Body of pancreas (tissue), 4 donors: ENCODE measurements around the gene KIF13A. TPM values are rescaled to one million over a fixed set of nuclear protein-coding genes. Genes with fewer than 3 reads are reported as not detected.

Experiments
- ATAC-seq: fragments of 150-250 bp; one replicate; pipeline ENCODE4 v1.9.1; 2016
- DNase-seq, 4 donors: peaks; one replicate each; pipeline ENCODE4 v3.0.0-alpha.2; 2019
- H3K27ac ChIP-seq, 4 donors: fragments of 200-600 bp; sonication (generic); 1 replicate in 3 of 4; 2 replicates in 1 of 4; pipeline versions ENCODE4 v1.5.1 to v1.6.1; 2016 to 2019; ENCODE audit warnings: mild to moderate bottlenecking in 1 of 4, mixed read lengths in 1 of 4, moderate library complexity in 1 of 4
- H3K27me3 ChIP-seq, 2 donors: fragments of 200-600 bp; sonication (generic); one replicate each; pipeline ENCODE4 v1.6.0; 2016; ENCODE audit warnings: mild to moderate bottlenecking in 1 of 2
- H3K36me3 ChIP-seq, 2 donors: fragments of 200-600 bp; sonication (generic); replicated peaks in 1 of 2; 2 replicates each; pipeline ENCODE4 v1.5.1; 2016; ENCODE audit warnings: low read depth in 2 of 2; ENCODE audit not compliant: insufficient read depth in 1 of 2
- H3K4me1 ChIP-seq: fragments of 200-600 bp; sonication (generic); one replicate; pipeline ENCODE4 v1.6.0; 2016
- H3K4me3 ChIP-seq, 2 donors: fragments of 200-600 bp; sonication (generic); 1 replicate in 1 of 2; 2 replicates in 1 of 2; pipeline ENCODE4 v1.5.1; 2016 to 2019
- H3K9me3 ChIP-seq, 3 donors: fragments of 200-600 bp; sonication (generic); 1 replicate in 2 of 3; 2 replicates in 1 of 3; pipeline ENCODE4 v1.5.1; 2016
- CTCF ChIP-seq, 7 experiments: fragments of 450-650 bp in 4 of 7; fragments of 200-600 bp in 3 of 7; sonication (generic) in 3 of 7; IDR thresholded peaks; one replicate each; pipeline ENCODE4 v1.5.1; 2016 to 2019; ENCODE audit warnings: antibody characterized with exemption in 7 of 7
- POLR2A ChIP-seq, 3 donors: fragments of 450-650 bp; IDR thresholded peaks; one replicate each; pipeline ENCODE4 v1.6.1; 2016; ENCODE audit warnings: antibody characterized with exemption in 3 of 3, mild to moderate bottlenecking in 2 of 3
- WGBS, 2 donors: methylation state at CpG; one replicate each; pipeline ENCODE4 v1.1.5; 2017; 5-methylcytosine and 5-hydroxymethylcytosine counted together
- intact Hi-C: fragments of 100-400 bp; cut with DNase I; formaldehyde crosslinking; loops from one replicate; pipeline ENCODE4 v1.15.1; 2023
- total RNA-seq, 2 donors: library from RNA; depleted of rRNA; stranded (reverse); fragments of >200 nt; gene quantifications; one replicate each; pipeline ENCODE4 v1.1.0, GENCODE V29; 2016

KIF13A gene
- total RNA-seq, 2 donors from 2014 or later = 13.2 to 17.1 TPM

GRCh38 chr6:17842934-17843821, 144.3 kb downstream of the KIF13A start:
- H3K4me1 ChIP-seq = no peaks in the 10 kb centered on the region
- 71 to 80% methylated on average over 8 of the region's 8 CpGs for WGBS, 2 donors
- intact Hi-C loops = no loop called here
- H3K36me3 ChIP-seq = no peaks in the 10 kb centered on the region
- H3K9me3 ChIP-seq = no peaks in the 10 kb centered on the region
- no peak for ATAC-seq
- TF ChIP-seq CTCF (IDR thresholded peaks at IDR 0.05) (no peak), POLR2A (IDR thresholded peaks at IDR 0.05) (no peak)
- no peak for DNase-seq
- H3K27me3 ChIP-seq = no peaks in the 10 kb centered on the region
- no peak overlapping the region for H3K4me3 ChIP-seq
- no peak overlapping the region for H3K27ac ChIP-seq

GRCh38 chr6:17842014-17842776, 145.2 kb downstream of the KIF13A start:
- TF ChIP-seq CTCF (IDR thresholded peaks at IDR 0.05) (no peak), POLR2A (IDR thresholded peaks at IDR 0.05) (no peak)
- Histone ChIP-seq H3K27me3 (no peaks in the 10 kb centered on the region), H3K27ac (no peak overlapping the region), H3K4me1 (no peaks in the 10 kb centered on the region), H3K4me3 (no peak overlapping the region), H3K36me3 (no peaks in the 10 kb centered on the region), H3K9me3 (no peaks in the 10 kb centered on the region)
- ATAC-seq (no peak), DNase-seq (no peak)
- whole genome bisulfite sequencing, 2 donors = 91 to 97% methylated on average over 3 of the region's 3 CpGs
- intact Hi-C loops = no loop called here

GRCh38 chr6:17839513-17840223, 147.8 kb downstream of the KIF13A start:
- Histone ChIP-seq H3K36me3 (peaks cover 0 to 2% of the 10 kb centered on the region in 2 donors), H3K4me3 (no peak overlapping the region), H3K9me3 (no peaks in the 10 kb centered on the region), H3K27me3 (no peaks in the 10 kb centered on the region), H3K4me1 (no peaks in the 10 kb centered on the region), H3K27ac (no peak overlapping the region)
- TF ChIP-seq CTCF (IDR thresholded peaks at IDR 0.05) (no peak), POLR2A (IDR thresholded peaks at IDR 0.05) (no peak)
- intact Hi-C loops = no loop called here
- WGBS, 2 donors = 97% methylated on average over 9 of the region's 9 CpGs
- DNase-seq (no peak), ATAC-seq (no peak)

GRCh38 chr6:17836293-17836692, 151.1 kb downstream of the KIF13A start:
- 96 to 100% methylated on average over 2 of the region's 2 CpGs for WGBS, 2 donors
- no peak for ATAC-seq
- intact Hi-C loops = no loop called here
- DNase-seq = no peak
- no peak for TF ChIP-seq POLR2A (IDR thresholded peaks at IDR 0.05)
- no peak for TF ChIP-seq CTCF (IDR thresholded peaks at IDR 0.05)
- no peaks in the 10 kb centered on the region for H3K27me3 ChIP-seq
- no peaks in the 10 kb centered on the region for H3K9me3 ChIP-seq
- H3K36me3 ChIP-seq = peaks cover 0 to 2% of the 10 kb centered on the region in 2 donors
- H3K4me3 ChIP-seq = no peak overlapping the region
- no peaks in the 10 kb centered on the region for H3K4me1 ChIP-seq
- no peak overlapping the region for H3K27ac ChIP-seq
